ENCODE results near the gene PARP6.

DNA sequence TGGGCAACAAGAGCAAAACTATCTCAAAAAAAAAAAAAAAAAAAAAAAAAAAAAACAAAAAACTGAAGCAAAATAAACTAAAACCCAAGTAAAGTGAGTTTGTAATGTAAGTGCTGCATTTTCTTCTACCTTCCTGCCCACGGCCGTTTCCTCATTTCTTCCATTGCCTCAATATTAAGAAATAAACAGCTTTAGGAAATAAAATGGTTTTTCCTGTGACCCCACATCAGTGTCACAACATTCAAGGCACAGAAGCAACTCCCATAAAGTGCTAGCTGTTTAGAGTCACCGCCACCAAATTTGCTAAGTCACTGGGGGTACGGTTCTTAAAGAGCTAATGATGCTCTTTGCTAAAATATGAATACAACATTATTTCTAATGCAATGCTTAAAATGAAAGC lies 44.6 kb downstream of the PARP6 start:
- TF ChIP-seq, protein P1, sequence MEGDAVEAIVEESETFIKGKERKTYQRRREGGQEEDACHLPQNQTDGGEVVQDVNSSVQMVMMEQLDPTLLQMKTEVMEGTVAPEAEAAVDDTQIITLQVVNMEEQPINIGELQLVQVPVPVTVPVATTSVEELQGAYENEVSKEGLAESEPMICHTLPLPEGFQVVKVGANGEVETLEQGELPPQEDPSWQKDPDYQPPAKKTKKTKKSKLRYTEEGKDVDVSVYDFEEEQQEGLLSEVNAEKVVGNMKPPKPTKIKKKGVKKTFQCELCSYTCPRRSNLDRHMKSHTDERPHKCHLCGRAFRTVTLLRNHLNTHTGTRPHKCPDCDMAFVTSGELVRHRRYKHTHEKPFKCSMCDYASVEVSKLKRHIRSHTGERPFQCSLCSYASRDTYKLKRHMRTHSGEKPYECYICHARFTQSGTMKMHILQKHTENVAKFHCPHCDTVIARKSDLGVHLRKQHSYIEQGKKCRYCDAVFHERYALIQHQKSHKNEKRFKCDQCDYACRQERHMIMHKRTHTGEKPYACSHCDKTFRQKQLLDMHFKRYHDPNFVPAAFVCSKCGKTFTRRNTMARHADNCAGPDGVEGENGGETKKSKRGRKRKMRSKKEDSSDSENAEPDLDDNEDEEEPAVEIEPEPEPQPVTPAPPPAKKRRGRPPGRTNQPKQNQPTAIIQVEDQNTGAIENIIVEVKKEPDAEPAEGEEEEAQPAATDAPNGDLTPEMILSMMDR (IDR thresholded peaks at IDR 0.05): no peak
- no peak for TF ChIP-seq POLR2A (IDR thresholded peaks at IDR 0.05)
